Midbrain (tissue), 1 donor: ENCODE results near the gene RHOBTB3.
A peak's percentile ranks its signal among the peaks of the same experiment; 100 is the strongest.

Experiments
- DNase-seq: peaks from one replicate; lab custom pipeline; 2025; lab: John Stamatoyannopoulos, UW

Gene RHOBTB3

GRCh38 chr5:95763941-95764340 lies 32.8 kb downstream of the RHOBTB3 start:
- no peak for DNase-seq

- no peak for DNase-seq
These were observed 37.6 kb downstream of the RHOBTB3 start for GRCh38 chr5:95768731-95769130.

GRCh38 chr5:95770830-95771708 lies 39.9 kb downstream of the RHOBTB3 start:
- no peak for DNase-seq

GRCh38 chr5:95771892-95772291 lies 40.8 kb downstream of the RHOBTB3 start:
- no peak for DNase-seq

- DNase-seq = no peak
These were observed 42.4 kb downstream of the RHOBTB3 start for GRCh38 chr5:95773335-95774059.

GRCh38 chr5:95777441-95777840 lies 46.3 kb downstream of the RHOBTB3 start:
- DNase-seq = no peak

- no peak for DNase-seq
These were observed 47.7 kb downstream of the RHOBTB3 start for GRCh38 chr5:95778713-95779436.

GRCh38 chr5:95779611-95780010 lies 48.5 kb downstream of the RHOBTB3 start:
- peak; percentile 17 for DNase-seq

- no peak for DNase-seq
These were observed 49.5 kb downstream of the RHOBTB3 start for GRCh38 chr5:95780597-95780996.

- DNase-seq = peak; percentile 84
These were observed 50.0 kb downstream of the RHOBTB3 start for GRCh38 chr5:95781101-95781583.

- no peak for DNase-seq
These were observed 51.0 kb downstream of the RHOBTB3 start for GRCh38 chr5:95782181-95782580.

- no peak for DNase-seq
These were observed 52.5 kb downstream of the RHOBTB3 start for GRCh38 chr5:95783661-95784060.

- DNase-seq = no peak
These were observed 53.6 kb downstream of the RHOBTB3 start for GRCh38 chr5:95784514-95785302.

- DNase-seq = no peak
These were observed 55.8 kb downstream of the RHOBTB3 start for GRCh38 chr5:95786821-95787418.

- no peak for DNase-seq
These were observed 57.4 kb downstream of the RHOBTB3 start for GRCh38 chr5:95788493-95788892.

GRCh38 chr5:95791751-95792150 lies 60.6 kb downstream of the RHOBTB3 start:
- no peak for DNase-seq

- no peak for DNase-seq
These were observed 63.0 kb downstream of the RHOBTB3 start for GRCh38 chr5:95794070-95794516.

GRCh38 chr5:95797301-95797700 lies 66.2 kb downstream of the RHOBTB3 start:
- no peak for DNase-seq

- DNase-seq = no peak
These were observed 66.9 kb downstream of the RHOBTB3 start for GRCh38 chr5:95798048-95798447.

- no peak for DNase-seq
These were observed 67.4 kb downstream of the RHOBTB3 start for GRCh38 chr5:95798545-95798944.
